Lower leg skin (tissue), 4 donors: Measurements from ENCODE around the gene ADIPOR1. TPM values are rescaled to one million over a fixed set of nuclear protein-coding genes. Genes with fewer than 3 reads are reported as not detected.
"Not testable (repeated sequence)": the region's sequence is repeated elsewhere in the genome, so short reads cannot be mapped to it uniquely, and the experiment has no call there.

Experiments
- DNase-seq, 2 donors: peaks; one replicate each; pipeline ENCODE4 v3.0.0-alpha.2; 2019; ENCODE audit warnings: low spot score in 2 of 2
- H3K4me3 ChIP-seq: fragments of 200-600 bp; sonication (generic); 2 replicates; pipeline ENCODE4 v1.5.1; 2017; ENCODE audit warnings: mild to moderate bottlenecking, low read depth; ENCODE audit not compliant: poor library complexity, severe bottlenecking
- POLR2A ChIP-seq, 2 donors: fragments of 450-650 bp; IDR thresholded peaks; one replicate each; pipeline ENCODE4 v1.6.1; 2016 to 2017; ENCODE audit warnings: antibody characterized with exemption in 2 of 2, mild to moderate bottlenecking in 1 of 2, moderate library complexity in 1 of 2
- WGBS, 2 donors: methylation state at CpG; one replicate each; pipeline ENCODE4 v1.1.5; 2018; 5-methylcytosine and 5-hydroxymethylcytosine counted together
- intact Hi-C: fragments of 100-400 bp; cut with DNase I; formaldehyde crosslinking; loops from one replicate; pipeline ENCODE4 v1.15.0; 2023; ENCODE audit warnings: low total_unique reads
- total RNA-seq, 4 donors: library from RNA; depleted of rRNA; stranded (reverse); fragments of >200 nt; gene quantifications; one replicate each; pipeline ENCODE4 v1.1.0, GENCODE V29; 2016
- TF ChIP-seq, protein P1 (sequence below), 3 donors: fragments of 450-650 bp; IDR thresholded peaks; one replicate each; pipeline ENCODE4 v1.5.1; 2016; ENCODE audit warnings: antibody characterized with exemption in 3 of 3, mild to moderate bottlenecking in 3 of 3, moderate library complexity in 2 of 3

ADIPOR1 gene
- total RNA-seq, 4 donors from 2014 or later, result 173 to 189 (median 176) TPM

DNA sequence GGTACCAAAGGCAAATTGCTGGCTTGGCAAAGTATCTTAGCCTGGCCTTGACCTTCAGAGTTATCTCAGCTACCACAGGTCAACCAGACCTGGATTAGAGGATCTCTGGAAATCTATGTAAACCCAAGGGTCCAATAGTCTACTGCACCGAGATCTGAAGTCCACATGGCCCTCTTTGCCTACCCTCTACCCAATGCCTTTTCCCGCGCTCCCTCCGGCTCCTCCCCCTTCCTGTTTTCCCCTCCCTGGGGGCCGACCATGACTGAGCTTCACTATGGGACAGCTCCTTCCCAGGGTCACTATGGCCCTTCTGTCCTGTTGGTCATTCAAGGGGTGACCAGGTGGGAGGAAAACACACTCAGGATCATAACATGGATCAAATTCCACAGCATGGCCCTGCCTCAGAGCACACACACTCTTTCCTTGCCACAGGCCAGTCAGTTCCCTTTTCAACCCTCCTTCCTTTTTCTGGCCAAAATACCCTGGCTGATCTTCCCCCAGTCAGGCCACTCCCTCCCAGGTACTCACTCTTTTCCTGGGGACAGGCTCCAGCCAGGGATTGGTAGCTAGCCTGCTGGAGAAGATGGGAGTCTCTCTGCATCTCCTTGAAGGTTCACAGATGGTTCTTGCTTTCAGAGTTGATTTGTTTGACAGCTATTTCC lies 29.9 kb upstream of the ADIPOR1 start:
- H3K4me3 ChIP-seq, result no peak overlapping the region
- intact Hi-C loops, result no loop called here
- 63 to 76% methylated on average over 5 of the region's 5 CpGs for WGBS, 2 donors
- TF ChIP-seq, protein P1, sequence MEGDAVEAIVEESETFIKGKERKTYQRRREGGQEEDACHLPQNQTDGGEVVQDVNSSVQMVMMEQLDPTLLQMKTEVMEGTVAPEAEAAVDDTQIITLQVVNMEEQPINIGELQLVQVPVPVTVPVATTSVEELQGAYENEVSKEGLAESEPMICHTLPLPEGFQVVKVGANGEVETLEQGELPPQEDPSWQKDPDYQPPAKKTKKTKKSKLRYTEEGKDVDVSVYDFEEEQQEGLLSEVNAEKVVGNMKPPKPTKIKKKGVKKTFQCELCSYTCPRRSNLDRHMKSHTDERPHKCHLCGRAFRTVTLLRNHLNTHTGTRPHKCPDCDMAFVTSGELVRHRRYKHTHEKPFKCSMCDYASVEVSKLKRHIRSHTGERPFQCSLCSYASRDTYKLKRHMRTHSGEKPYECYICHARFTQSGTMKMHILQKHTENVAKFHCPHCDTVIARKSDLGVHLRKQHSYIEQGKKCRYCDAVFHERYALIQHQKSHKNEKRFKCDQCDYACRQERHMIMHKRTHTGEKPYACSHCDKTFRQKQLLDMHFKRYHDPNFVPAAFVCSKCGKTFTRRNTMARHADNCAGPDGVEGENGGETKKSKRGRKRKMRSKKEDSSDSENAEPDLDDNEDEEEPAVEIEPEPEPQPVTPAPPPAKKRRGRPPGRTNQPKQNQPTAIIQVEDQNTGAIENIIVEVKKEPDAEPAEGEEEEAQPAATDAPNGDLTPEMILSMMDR (IDR thresholded peaks at IDR 0.05), result no peak
- TF ChIP-seq POLR2A (IDR thresholded peaks at IDR 0.05), result no peak
- no peak for DNase-seq

DNA sequence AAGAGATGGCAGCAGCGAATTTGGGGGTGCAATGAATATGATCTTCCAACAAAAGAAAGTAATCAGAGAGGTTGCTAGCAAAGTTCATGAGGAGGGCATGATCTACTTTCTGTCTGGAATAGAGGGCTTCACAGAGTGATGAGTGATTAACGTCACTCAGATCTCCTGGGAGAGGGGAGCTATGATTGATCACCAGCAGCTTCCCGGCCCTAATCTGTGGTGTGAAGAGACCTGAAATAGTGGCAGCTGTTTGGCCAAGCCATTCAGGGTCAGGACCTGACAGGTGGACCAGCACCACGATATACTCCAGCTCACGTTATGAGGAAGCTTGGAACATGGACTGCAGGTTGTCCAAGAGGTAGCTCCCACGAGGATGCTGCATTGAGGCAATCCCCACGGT lies 29.1 kb upstream of the ADIPOR1 start:
- TF ChIP-seq POLR2A (IDR thresholded peaks at IDR 0.05), result no peak
- TF ChIP-seq, protein P1 (IDR thresholded peaks at IDR 0.05), result no peak
- intact Hi-C loops, result no loop called here
- DNase-seq, result no peak
- WGBS, 2 donors, result 80 to 83% methylated on average over 7 of the region's 7 CpGs
- H3K4me3 ChIP-seq, result no peak overlapping the region

DNA sequence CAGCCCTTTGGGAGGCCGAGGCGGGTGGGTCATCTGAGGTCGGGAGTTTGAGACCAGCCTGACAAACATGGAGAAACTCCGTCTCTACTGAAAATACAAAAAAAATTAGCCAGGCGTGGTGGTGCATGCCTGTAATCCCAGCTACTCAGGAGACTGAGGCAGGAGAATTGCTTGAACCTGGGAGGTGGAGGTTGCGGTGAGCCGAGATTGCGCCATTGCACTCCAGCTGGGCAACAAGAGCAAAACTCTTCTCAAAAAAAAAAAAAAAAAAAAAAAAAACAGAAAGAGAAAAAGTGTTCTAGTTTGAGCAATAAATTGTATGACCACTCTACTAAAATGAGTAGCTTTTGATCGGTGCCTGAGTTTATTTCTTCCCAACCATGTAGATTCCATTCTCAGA lies 28.0 kb upstream of the ADIPOR1 start:
- H3K4me3 ChIP-seq, intact Hi-C loops, DNase-seq: not testable (repeated sequence)
- WGBS, 2 donors, result 84 to 89% methylated on average over 9 of the region's 9 CpGs

DNA sequence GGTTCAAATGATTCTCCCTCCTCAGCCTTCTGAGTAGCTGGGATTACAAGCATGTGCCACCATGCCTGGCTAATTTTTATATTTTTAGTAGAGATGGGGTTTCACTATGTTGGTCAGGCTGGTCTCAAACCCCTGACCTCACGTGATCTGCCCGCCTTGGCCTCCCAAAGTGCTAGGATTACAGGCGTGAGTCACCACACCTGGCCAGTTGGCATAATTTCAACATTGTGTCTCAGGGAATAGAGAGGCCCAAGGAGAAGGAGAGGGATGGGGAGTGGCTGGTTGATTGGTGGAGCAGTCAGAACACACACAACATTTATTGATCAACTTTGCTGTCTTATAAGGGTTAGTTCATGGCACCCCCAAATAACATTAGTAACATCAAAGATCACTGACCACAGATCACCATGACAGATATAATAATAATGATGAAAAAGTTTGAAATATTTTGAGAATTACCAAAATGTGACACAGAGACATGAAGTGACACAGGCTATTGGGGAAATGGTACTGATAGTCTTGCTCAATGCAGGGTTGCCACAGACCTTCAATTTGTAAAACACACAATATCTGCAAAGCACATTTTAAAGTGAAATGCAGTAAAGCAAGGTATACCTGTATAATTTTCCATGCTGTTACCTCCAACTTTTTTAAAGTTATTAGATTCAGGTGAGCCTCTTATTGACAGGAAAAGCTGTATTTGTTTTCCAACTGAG lies 24.8 kb upstream of the ADIPOR1 start:
- H3K4me3 ChIP-seq, result no peak overlapping the region
- DNase-seq, result no peak
- intact Hi-C loops, result no loop called here
- no peak for TF ChIP-seq POLR2A (IDR thresholded peaks at IDR 0.05)
- TF ChIP-seq, protein P1 (IDR thresholded peaks at IDR 0.05), result no peak
- 83 to 87% methylated on average over 3 of the region's 3 CpGs for WGBS, 2 donors

DNA sequence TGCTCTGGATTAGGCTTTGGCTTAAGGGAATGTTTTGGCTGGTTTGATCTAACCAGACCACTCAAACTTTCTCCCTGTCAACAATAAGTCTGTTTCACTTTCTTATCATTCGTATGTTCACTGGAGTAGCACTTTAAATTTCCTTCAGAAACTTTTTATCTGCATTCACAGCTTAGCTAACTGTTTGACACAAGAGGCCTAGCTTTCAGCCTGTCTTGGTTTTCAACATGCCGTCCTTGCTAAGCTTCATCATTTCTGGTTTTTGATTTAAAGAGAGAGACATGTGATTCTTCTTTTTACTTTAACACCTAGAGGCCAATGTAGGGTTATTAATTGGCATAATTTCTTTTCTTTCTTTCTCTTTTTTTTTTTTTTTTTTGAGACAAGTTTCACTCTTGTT lies 23.8 kb upstream of the ADIPOR1 start:
- WGBS, 2 donors, result 87 to 91% methylated on average over 2 of the region's 2 CpGs
- TF ChIP-seq, protein P1 (IDR thresholded peaks at IDR 0.05), result no peak
- no peak for TF ChIP-seq POLR2A (IDR thresholded peaks at IDR 0.05)
- DNase-seq, result no peak
- intact Hi-C loops, result no loop called here
- H3K4me3 ChIP-seq, result no peak overlapping the region

DNA sequence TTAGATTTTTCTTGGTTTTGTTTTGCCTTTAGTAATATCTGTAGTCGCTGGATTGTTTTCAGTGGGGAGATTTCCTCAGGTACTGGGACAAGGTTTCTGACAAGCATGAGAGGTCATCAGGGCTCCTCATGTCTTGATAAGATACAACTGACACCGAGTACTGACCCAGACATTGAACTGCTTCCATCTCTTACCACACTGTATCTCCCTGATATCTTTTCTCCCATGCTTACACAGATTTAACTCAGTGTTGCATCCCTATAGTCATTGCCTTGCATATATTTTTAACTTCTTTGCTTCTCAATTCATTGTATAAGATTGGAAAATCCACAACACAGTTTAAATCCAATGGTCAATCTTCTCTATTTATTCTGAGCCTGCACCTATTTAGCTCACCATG lies 21.3 kb upstream of the ADIPOR1 start:
- TF ChIP-seq, protein P1 (IDR thresholded peaks at IDR 0.05), result no peak
- TF ChIP-seq POLR2A (IDR thresholded peaks at IDR 0.05), result no peak
- DNase-seq, result no peak
- 87 to 98% methylated on average over 2 of the region's 2 CpGs for WGBS, 2 donors
- H3K4me3 ChIP-seq, result no peak overlapping the region
- intact Hi-C loops, result loop anchor here (10.0 kb wide), 1 partner anchor 185 kb away; no protein-coding TSS in a partner anchor
